ENCODE data around the gene CCDC3.

CCDC3 gene

DNA sequence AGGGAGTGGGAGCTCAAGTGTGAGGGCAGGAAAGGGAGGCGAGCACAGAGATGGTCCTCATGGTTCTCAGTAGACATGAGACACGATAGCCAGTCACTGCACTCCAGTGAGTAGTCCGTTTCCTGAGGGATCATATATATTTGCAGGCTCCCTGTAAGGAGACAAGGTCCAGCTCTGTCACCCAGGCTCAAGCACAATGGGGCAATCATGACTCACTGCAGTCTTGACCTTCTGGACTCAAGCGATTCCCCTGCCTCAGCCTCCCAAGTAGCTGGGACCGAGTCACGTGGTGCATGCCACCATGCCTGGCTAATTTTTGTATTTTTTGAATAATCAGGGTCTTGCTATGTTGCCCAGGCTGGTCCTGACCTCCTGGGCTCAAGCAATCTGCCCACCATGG is 116.7 kb downstream of the CCDC3 start:
- no peaks in the 10 kb centered on the region for H3K36me3 ChIP-seq (replicated peaks; ENCODE audit: insufficient read depth, low read length)
- H3K9ac ChIP-seq (ENCODE audit: low read length): no peak overlapping the region
- TF ChIP-seq EZH2phosphoT487 (IDR thresholded peaks at IDR 0.05; ENCODE audit: low read length): no peak
- TF ChIP-seq CTCF (IDR thresholded peaks at IDR 0.05; ENCODE audit: low read length): no peak
- no peak for TF ChIP-seq EZH2 (optimal IDR thresholded peaks at IDR 0.05; ENCODE audit: low read depth, low read length)
- H3K4me2 ChIP-seq (ENCODE audit: low read depth, low read length): no peak overlapping the region
- H3K27me3 ChIP-seq (replicated peaks; ENCODE audit: insufficient read depth, low read length): no peaks in the 10 kb centered on the region
- no peak overlapping the region for H3K27ac ChIP-seq (ENCODE audit: low read length)
- H2AFZ ChIP-seq (ENCODE audit: low read length): no peak overlapping the region
- no peak for DNase-seq
- H4K20me1 ChIP-seq (ENCODE audit: insufficient read depth, low read length): no peaks in the 10 kb centered on the region
- H3F3A ChIP-seq (ENCODE audit: insufficient read depth, low read length): no peaks in the 10 kb centered on the region
- H3K9me3 ChIP-seq (replicated peaks; ENCODE audit: insufficient read depth, low read length): no peaks in the 10 kb centered on the region
- H3K4me1 ChIP-seq (ENCODE audit: low read length): no peaks in the 10 kb centered on the region
- no peaks in the 10 kb centered on the region for H3K9me2 ChIP-seq (replicated peaks; ENCODE audit: insufficient read depth, low read length)
- no peak overlapping the region for H3K4me3 ChIP-seq (ENCODE audit: low read length)
- H3K79me2 ChIP-seq (ENCODE audit: low read length): no peaks in the 10 kb centered on the region

DNA sequence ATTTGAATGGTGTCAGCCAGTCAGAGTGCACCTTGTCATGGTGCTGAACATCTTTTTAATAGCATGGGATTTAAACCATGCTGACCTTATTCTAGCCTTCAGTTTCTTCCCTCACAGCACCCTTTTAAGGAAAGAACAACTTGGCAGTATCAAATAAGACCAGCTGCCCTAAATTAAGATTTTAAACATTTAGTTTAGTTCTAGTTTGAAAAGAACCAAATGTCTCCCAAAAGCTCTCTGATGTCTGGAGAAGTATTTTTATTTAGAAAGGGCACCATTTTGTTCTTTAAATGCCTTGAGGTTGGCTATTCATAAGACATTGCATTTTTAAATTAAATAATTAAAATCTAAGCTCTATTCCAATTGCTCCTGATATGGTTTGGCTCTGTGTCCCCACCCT is 121.1 kb downstream of the CCDC3 start:
- H3K27ac ChIP-seq (ENCODE audit: low read length): no peak overlapping the region
- no peaks in the 10 kb centered on the region for H3K27me3 ChIP-seq (replicated peaks; ENCODE audit: insufficient read depth, low read length)
- H3K9me3 ChIP-seq (replicated peaks; ENCODE audit: insufficient read depth, low read length): no peaks in the 10 kb centered on the region
- TF ChIP-seq EZH2phosphoT487 (IDR thresholded peaks at IDR 0.05; ENCODE audit: low read length): no peak
- TF ChIP-seq EZH2 (optimal IDR thresholded peaks at IDR 0.05; ENCODE audit: low read depth, low read length): no peak
- TF ChIP-seq CTCF (IDR thresholded peaks at IDR 0.05; ENCODE audit: low read length): no peak
- H3K9me2 ChIP-seq (replicated peaks; ENCODE audit: insufficient read depth, low read length): no peaks in the 10 kb centered on the region
- H3K4me1 ChIP-seq (ENCODE audit: low read length): no peaks in the 10 kb centered on the region
- no peak overlapping the region for H2AFZ ChIP-seq (ENCODE audit: low read length)
- no peak overlapping the region for H3K4me3 ChIP-seq (ENCODE audit: low read length)
- no peaks in the 10 kb centered on the region for H3K36me3 ChIP-seq (replicated peaks; ENCODE audit: insufficient read depth, low read length)
- no peaks in the 10 kb centered on the region for H3K79me2 ChIP-seq (ENCODE audit: low read length)
- DNase-seq: no peak
- no peak overlapping the region for H3K4me2 ChIP-seq (ENCODE audit: low read depth, low read length)
- H3F3A ChIP-seq (ENCODE audit: insufficient read depth, low read length): no peaks in the 10 kb centered on the region
- H3K9ac ChIP-seq (ENCODE audit: low read length): no peak overlapping the region
- no peaks in the 10 kb centered on the region for H4K20me1 ChIP-seq (ENCODE audit: insufficient read depth, low read length)

GRCh38 chr10:12877150-12877549 is 124.4 kb downstream of the CCDC3 start:
- no peak for DNase-seq
- H3K9me2 ChIP-seq (replicated peaks; ENCODE audit: insufficient read depth, low read length): no peaks in the 10 kb centered on the region
- no peak overlapping the region for H3K4me3 ChIP-seq (ENCODE audit: low read length)
- no peaks in the 10 kb centered on the region for H3K9me3 ChIP-seq (replicated peaks; ENCODE audit: insufficient read depth, low read length)
- no peaks in the 10 kb centered on the region for H3K36me3 ChIP-seq (replicated peaks; ENCODE audit: insufficient read depth, low read length)
- no peak overlapping the region for H3K4me2 ChIP-seq (ENCODE audit: low read depth, low read length)
- H2AFZ ChIP-seq (ENCODE audit: low read length): no peak overlapping the region
- no peak overlapping the region for H3K9ac ChIP-seq (ENCODE audit: low read length)
- TF ChIP-seq EZH2phosphoT487 (IDR thresholded peaks at IDR 0.05; ENCODE audit: low read length) (no peak), EZH2 (optimal IDR thresholded peaks at IDR 0.05; ENCODE audit: low read depth, low read length) (no peak), CTCF (IDR thresholded peaks at IDR 0.05; ENCODE audit: low read length) (no peak)
- H3K27ac ChIP-seq (ENCODE audit: low read length): no peak overlapping the region
- no peaks in the 10 kb centered on the region for H3K4me1 ChIP-seq (ENCODE audit: low read length)
- no peaks in the 10 kb centered on the region for H3K79me2 ChIP-seq (ENCODE audit: low read length)
- H3K27me3 ChIP-seq (replicated peaks; ENCODE audit: insufficient read depth, low read length): no peaks in the 10 kb centered on the region
- no peaks in the 10 kb centered on the region for H3F3A ChIP-seq (ENCODE audit: insufficient read depth, low read length)
- H4K20me1 ChIP-seq (ENCODE audit: insufficient read depth, low read length): no peaks in the 10 kb centered on the region
